Hepatocyte (in vitro differentiated cells): ENCODE results near the gene STAT5B.

Experiments
- CTCF ChIP-seq: fragments of 200-600 bp; sonication (generic); IDR thresholded peaks from 2 replicates; pipeline ENCODE4 v1.5.1; 2016; ENCODE audit warnings: antibody characterized with exemption, mild to moderate bottlenecking; ENCODE audit not compliant: poor library complexity
- EZH2 ChIP-seq: fragments of 200-600 bp; sonication (generic); IDR thresholded peaks from 2 replicates; pipeline ENCODE4 v1.6.1; 2016; ENCODE audit warnings: antibody characterized with exemption, mild to moderate bottlenecking, borderline replicate concordance

- TF ChIP-seq CTCF: no peak
- no peak for TF ChIP-seq EZH2
Observed at GRCh38 chr17:42310787-42311215, 34.6 kb upstream of the STAT5B start.
